ENCODE measurements around the gene ZFYVE19. TPM values are rescaled to one million over a fixed set of nuclear protein-coding genes. Genes with fewer than 3 reads are reported as not detected.

ZFYVE19 gene
- total and polyA plus RNA-seq, 2 donors (not counting 3 experiments of a cell fraction or from before 2014, with no cell fraction given), result 29.7 to 47.2 TPM

DNA sequence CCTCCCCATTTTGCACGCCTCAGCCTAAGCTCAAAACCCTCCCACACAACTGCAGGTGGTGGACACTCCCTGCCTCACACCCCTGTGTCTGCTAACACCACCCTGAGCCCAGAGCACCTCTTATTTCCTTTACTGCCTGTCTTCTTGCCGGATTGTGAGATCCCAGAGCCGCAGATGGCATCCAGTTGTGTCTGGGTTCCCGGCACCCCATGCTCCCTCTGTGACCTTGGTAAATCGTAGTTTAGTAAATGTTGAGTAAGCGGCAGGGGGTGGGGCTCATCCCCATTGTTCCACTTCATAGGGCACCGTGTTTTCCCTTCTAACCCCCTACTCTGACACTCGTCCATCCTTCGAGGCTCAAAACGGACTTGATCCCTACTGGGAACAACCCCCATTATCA is 51.8 kb downstream of the ZFYVE19 start:
- no TSS peak for BruUV-seq (replicated peaks)
- no peaks in the 10 kb centered on the region for H3K36me3 ChIP-seq (ENCODE audit: control insufficient read depth in 2 of 2, extremely low read depth in 1 of 2, insufficient read depth in 2 of 2, low read length in 2 of 2)
- intact Hi-C loops (cut with micrococcal nuclease), result loop anchor here (5.0 kb wide), 1 partner anchor 164 kb away; no protein-coding TSS in a partner anchor
- no peak overlapping the region for H3K4me2 ChIP-seq (ENCODE audit: insufficient read depth, low read length)
- H3K27me3 ChIP-seq (ENCODE audit: control insufficient read depth in 2 of 2, insufficient read depth in 2 of 2, low read length in 2 of 2), result no peaks in the 10 kb centered on the region
- H3K4me1 ChIP-seq (ENCODE audit: control insufficient read depth, extremely low read depth, insufficient read depth, low read length), result no peaks in the 10 kb centered on the region
- no peak overlapping the region for H3K27ac ChIP-seq (ENCODE audit: insufficient read depth, low read depth, low read length)
- no peaks in the 10 kb centered on the region for H3K9me3 ChIP-seq (replicated peaks; ENCODE audit: control insufficient read depth, insufficient read depth, low read length)
- no peaks in the 10 kb centered on the region for H3K79me2 ChIP-seq (ENCODE audit: control insufficient read depth, insufficient read depth, low read length)
- H3K9me1 ChIP-seq (replicated peaks; ENCODE audit: control insufficient read depth, extremely low read depth, insufficient read depth, low read length), result no peaks in the 10 kb centered on the region
- dilution Hi-C loops (cut with MboI; ENCODE audit: extremely low pct_ligation_motif_present, low sequenced_read_pairs), result no loop called here
- FAIRE-seq, result no peak
- CTCF ChIA-PET, result interaction anchor here (0.6 to 7.3 kb wide), 60 partner anchors 9 to 501 kb away, joined by 3 to 251 read pairs (median 5); partner anchors contain the start of genes C15orf62, CCDC32, DISP2 and GCHFR
- POLR2A ChIA-PET, result interaction anchor here (1.1 to 1.9 kb wide), 2 partner anchors 33 to 35 kb away, joined by 4 to 5 read pairs; partner anchors contain the start of gene VPS18
- no peak overlapping the region for H2AFZ ChIP-seq (ENCODE audit: low read depth, low read length)
- DNase-seq (ENCODE audit: low read depth, low spot score), result no peak
- H3K4me3 ChIP-seq (replicated peaks in 1 of 3; ENCODE audit: insufficient read depth in 1 of 3, low read depth in 1 of 3, low read length in 3 of 3), result no peak overlapping the region
- no peak overlapping the region for H3K9ac ChIP-seq (replicated peaks; ENCODE audit: extremely low read depth, insufficient read depth, low read length)
- H4K20me1 ChIP-seq (replicated peaks; ENCODE audit: control insufficient read depth, extremely low read depth, insufficient read depth, low read length), result no peaks in the 10 kb centered on the region
- TF ChIP-seq EZH2 (IDR thresholded peaks at IDR 0.05; ENCODE audit: borderline replicate concordance, low read depth, low read length, severe bottlenecking) (no peak), POLR2A (IDR thresholded peaks at IDR 0.05; ENCODE audit: low read depth, low read length) (no peak), CTCF (IDR thresholded peaks at IDR 0.05; ENCODE audit: extremely low read depth in 1 of 2, insufficient read depth in 1 of 2, low read depth in 1 of 2, low read length in 2 of 2) (no peak), POLR2AphosphoS5 (IDR thresholded peaks at IDR 0.05; ENCODE audit: insufficient read depth, low read depth, low read length) (no peak), JUN (IDR thresholded peaks at IDR 0.05; ENCODE audit: borderline replicate concordance, insufficient read depth, insufficient read length, low read depth) (no peak), FOS (IDR thresholded peaks at IDR 0.05; ENCODE audit: borderline replicate concordance, insufficient read depth, low read length) (no peak), GATA2 (IDR thresholded peaks at IDR 0.05; ENCODE audit: insufficient read depth, insufficient read length, low read depth, low read length) (no peak), MYC (IDR thresholded peaks at IDR 0.05; ENCODE audit: low read depth, low read length) (no peak)
- TF ChIP-seq, protein P1, sequence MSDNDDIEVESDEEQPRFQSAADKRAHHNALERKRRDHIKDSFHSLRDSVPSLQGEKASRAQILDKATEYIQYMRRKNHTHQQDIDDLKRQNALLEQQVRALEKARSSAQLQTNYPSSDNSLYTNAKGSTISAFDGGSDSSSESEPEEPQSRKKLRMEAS (IDR thresholded peaks at IDR 0.05; ENCODE audit: insufficient read depth, insufficient read length), result no peak

Data from endothelial cell of umbilical vein (primary cell).